DND-41 (cell line): ENCODE results near the gene CTAG2.
"Not testable (repeated sequence)": the region's sequence is repeated elsewhere in the genome, so short reads cannot be mapped to it uniquely, and the experiment has no call there.

Source experiments
- ATAC-seq: fragments of 200-7000 bp; cut with Tn5 transposase; 3 replicates; pipeline ENCODE4 v1.9.1; 2021; ENCODE audit warnings: low read depth; ENCODE audit not compliant: insufficient read depth
- DNase-seq: peaks from one replicate; pipeline ENCODE4 v3.0.0-alpha.2; 2020
- H2AFZ ChIP-seq: 2 replicates; pipeline ENCODE4 v1.6.0; 2012; ENCODE audit warnings: low read depth, low read length
- H3K27ac ChIP-seq: 2 replicates; pipeline ENCODE4 v1.5.1; 2012; ENCODE audit warnings: low read length, inconsistent platforms
- H3K27me3 ChIP-seq: fragments of 200-600 bp; sonication (generic); 2 replicates; pipeline ENCODE4 v1.6.0; 2012; ENCODE audit warnings: low read length, mild to moderate bottlenecking, inconsistent platforms; ENCODE audit not compliant: insufficient read depth, poor library complexity
- H3K36me3 ChIP-seq: 2 replicates; pipeline ENCODE4 v1.5.1; 2012; ENCODE audit warnings: low read length, inconsistent platforms; ENCODE audit not compliant: insufficient read depth
- H3K4me1 ChIP-seq: 2 replicates; pipeline ENCODE4 v1.5.1; 2012; ENCODE audit warnings: mild to moderate bottlenecking, low read length; ENCODE audit not compliant: insufficient read depth
- H3K4me2 ChIP-seq: 2 replicates; pipeline ENCODE4 v1.6.0; 2012; ENCODE audit warnings: mild to moderate bottlenecking, moderate library complexity, low read length, inconsistent platforms; ENCODE audit not compliant: insufficient read depth
- H3K4me3 ChIP-seq, 2 experiments: fragments of 200-600 bp in 1 of 2; shearing (Covaris generic) in 1 of 2; 2 replicates each; pipeline ENCODE4 v1.5.1; 2012 to 2016; ENCODE audit warnings: inconsistent platforms in 2 of 2, low read length in 2 of 2, mild to moderate bottlenecking in 2 of 2, low read depth in 1 of 2, moderate library complexity in 1 of 2
- H3K79me2 ChIP-seq: 2 replicates; pipeline ENCODE4 v1.6.0; 2012; ENCODE audit warnings: low read length, inconsistent platforms; ENCODE audit not compliant: insufficient read depth
- H3K9ac ChIP-seq: 2 replicates; pipeline ENCODE4 v1.6.0; 2012; ENCODE audit warnings: low read depth, mild to moderate bottlenecking, inconsistent platforms, low read length, moderate library complexity
- H3K9me3 ChIP-seq: 2 replicates; pipeline ENCODE4 v1.5.1; 2012; ENCODE audit warnings: low read length, moderate library complexity, mild to moderate bottlenecking, inconsistent platforms; ENCODE audit not compliant: insufficient read depth, severe bottlenecking
- H4K20me1 ChIP-seq: 2 replicates; pipeline ENCODE4 v1.6.0; 2012; ENCODE audit warnings: low read length; ENCODE audit not compliant: insufficient read depth

CTAG2 gene

DNA sequence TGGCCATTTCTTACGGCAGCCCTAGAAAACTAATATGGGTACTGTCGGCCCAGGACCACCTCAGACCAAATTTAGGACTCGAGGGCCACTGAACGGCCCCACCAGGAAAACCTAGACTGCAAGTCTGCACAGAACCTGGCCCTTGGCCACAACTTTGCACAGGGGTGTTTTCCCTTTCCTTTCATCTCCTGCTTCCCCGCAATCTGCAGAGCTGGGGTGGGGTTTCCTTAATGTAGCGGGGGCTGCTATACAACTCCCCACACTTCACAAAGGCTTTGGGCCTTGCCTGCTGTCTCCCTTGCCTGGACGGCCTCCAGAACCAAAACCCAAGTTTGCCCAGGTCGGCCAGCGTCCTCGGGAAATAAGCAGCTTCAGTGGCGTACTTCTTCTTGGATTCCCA, 22.4 kb downstream of the CTAG2 start:
- H3K79me2 ChIP-seq, H3K4me1 ChIP-seq, H3K9me3 ChIP-seq, H3K27me3 ChIP-seq, ATAC-seq, H4K20me1 ChIP-seq, DNase-seq, H3K27ac ChIP-seq, H2AFZ ChIP-seq, H3K4me2 ChIP-seq, H3K36me3 ChIP-seq, H3K4me3 ChIP-seq, H3K9ac ChIP-seq: not testable (repeated sequence)

DNA sequence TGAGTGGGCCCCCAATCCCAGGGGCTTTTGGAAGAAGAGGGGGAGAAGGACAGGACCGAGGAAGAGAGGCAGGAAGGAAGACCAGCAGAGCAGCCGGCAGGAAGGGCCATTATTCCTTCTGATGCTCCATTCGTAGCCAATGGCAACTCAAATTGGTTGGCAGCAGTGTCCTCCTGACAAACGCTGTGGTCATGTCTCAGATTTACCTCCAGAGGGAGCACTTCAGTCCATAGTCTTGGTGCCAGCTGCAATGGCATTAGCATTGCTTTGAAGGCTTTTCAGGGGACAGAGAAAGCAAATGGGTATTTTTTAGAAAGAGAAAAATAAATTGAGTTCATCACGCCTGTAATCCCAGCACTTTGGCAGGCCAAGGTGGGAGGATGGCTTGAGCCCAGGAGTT, 24.4 kb downstream of the CTAG2 start:
- H3K4me3 ChIP-seq, H3K27ac ChIP-seq, H3K9ac ChIP-seq, DNase-seq, H3K79me2 ChIP-seq, H3K4me2 ChIP-seq, H3K36me3 ChIP-seq, H3K4me1 ChIP-seq, H2AFZ ChIP-seq, H4K20me1 ChIP-seq, H3K9me3 ChIP-seq, H3K27me3 ChIP-seq: not testable (repeated sequence)
- ATAC-seq, result peak; percentile 80

- not testable (repeated sequence) for H3K27ac ChIP-seq, H2AFZ ChIP-seq, H4K20me1 ChIP-seq, H3K27me3 ChIP-seq, H3K36me3 ChIP-seq, H3K4me1 ChIP-seq, H3K9me3 ChIP-seq, H3K9ac ChIP-seq, H3K79me2 ChIP-seq, DNase-seq, H3K4me3 ChIP-seq, H3K4me2 ChIP-seq, ATAC-seq
Observed at GRCh38 chrX:154620767-154621414, 32.5 kb downstream of the CTAG2 start.

DNA sequence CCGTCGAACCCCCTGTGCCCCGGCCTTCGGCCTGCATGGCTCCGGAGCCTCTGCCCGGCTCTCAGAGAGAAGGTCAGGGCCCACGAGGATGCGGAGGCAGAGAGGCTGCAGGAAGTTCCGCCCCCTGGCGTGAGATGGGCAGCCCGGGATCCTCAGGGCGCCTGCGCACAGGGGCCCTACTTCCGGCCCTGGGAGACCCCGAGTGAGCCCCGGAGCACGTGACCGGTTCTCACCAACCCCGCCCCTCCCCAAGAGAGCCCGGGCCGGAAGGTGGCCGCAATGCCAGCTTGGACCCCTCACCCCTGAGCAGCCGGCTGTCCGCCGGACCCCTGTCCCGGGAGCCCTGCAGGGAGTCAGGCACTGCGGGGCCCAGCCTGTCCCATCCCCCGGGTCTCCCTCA, 34.2 kb downstream of the CTAG2 start, which contains the start of gene CTAG1B:
Gene CTAG1B, minus strand, starts transcription at position 101 of the 400 bp plus-strand sequence. Its CDS starts 64 bp downstream, at position 37.
- not testable (repeated sequence) for H3K4me1 ChIP-seq, H3K36me3 ChIP-seq, H4K20me1 ChIP-seq, DNase-seq, H3K9me3 ChIP-seq, H3K27ac ChIP-seq, ATAC-seq, H3K79me2 ChIP-seq, H3K27me3 ChIP-seq, H3K9ac ChIP-seq, H2AFZ ChIP-seq, H3K4me2 ChIP-seq, H3K4me3 ChIP-seq

GRCh38 chrX:154613586-154613985, 39.8 kb downstream of the CTAG2 start:
- H3K4me3 ChIP-seq, H3K9me3 ChIP-seq, H3K79me2 ChIP-seq, H4K20me1 ChIP-seq, H3K4me1 ChIP-seq, H3K9ac ChIP-seq, H3K4me2 ChIP-seq, H3K36me3 ChIP-seq, H3K27me3 ChIP-seq, H2AFZ ChIP-seq, H3K27ac ChIP-seq, DNase-seq, ATAC-seq: not testable (repeated sequence)

DNA sequence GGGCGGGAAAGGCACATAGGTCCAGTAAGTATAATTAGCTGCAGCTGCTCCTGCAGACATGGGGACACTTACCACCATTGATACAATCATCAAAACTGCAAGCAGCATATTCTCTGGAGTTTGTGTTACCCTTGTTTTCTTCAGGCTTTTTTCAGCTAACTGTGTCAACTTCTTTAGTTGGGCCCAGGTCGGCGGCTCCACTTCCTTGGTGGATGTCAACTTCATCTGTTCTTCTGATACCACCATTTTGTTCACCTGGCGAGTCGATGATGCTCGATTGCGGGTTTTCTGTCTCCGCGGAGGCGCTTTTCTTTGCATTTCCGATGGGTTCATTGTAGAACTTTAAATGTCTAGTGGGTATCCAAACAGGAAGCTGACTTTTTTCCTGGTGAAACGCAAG, 42.2 kb downstream of the CTAG2 start:
- not testable (repeated sequence) for H2AFZ ChIP-seq, H3K9ac ChIP-seq, H3K27ac ChIP-seq, H3K4me3 ChIP-seq, H4K20me1 ChIP-seq, H3K36me3 ChIP-seq, H3K9me3 ChIP-seq, H3K79me2 ChIP-seq, H3K27me3 ChIP-seq, H3K4me2 ChIP-seq, H3K4me1 ChIP-seq, DNase-seq, ATAC-seq

GRCh38 chrX:154608823-154609222, 44.6 kb downstream of the CTAG2 start:
- H4K20me1 ChIP-seq, DNase-seq, H3K27me3 ChIP-seq, H3K4me2 ChIP-seq, H3K36me3 ChIP-seq, H3K27ac ChIP-seq, H3K9ac ChIP-seq, H3K4me1 ChIP-seq, ATAC-seq, H3K79me2 ChIP-seq, H3K4me3 ChIP-seq, H2AFZ ChIP-seq, H3K9me3 ChIP-seq: not testable (repeated sequence)

DNA sequence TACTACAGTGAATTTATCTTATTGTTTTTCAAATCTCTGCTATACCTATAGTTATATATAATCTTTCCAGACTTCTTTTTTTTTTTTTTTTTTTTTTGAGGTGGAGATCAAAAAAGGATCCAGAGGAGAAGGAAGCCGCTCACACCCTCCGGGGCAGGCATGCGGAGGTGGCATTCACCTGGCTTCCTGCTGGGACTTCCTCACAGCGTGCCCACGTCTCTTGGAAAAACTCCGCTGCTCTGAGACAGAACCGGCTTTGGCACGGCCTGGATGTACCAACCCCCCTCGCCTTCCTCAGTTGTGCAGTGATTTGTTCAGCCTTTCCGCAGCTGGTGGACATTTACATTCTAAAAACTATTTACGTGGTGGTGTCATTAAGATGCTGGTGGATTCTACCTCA, 45.4 kb downstream of the CTAG2 start:
- not testable (repeated sequence) for H3K27me3 ChIP-seq, ATAC-seq, H3K36me3 ChIP-seq, H2AFZ ChIP-seq, H4K20me1 ChIP-seq, H3K4me3 ChIP-seq, H3K79me2 ChIP-seq, H3K27ac ChIP-seq, H3K4me2 ChIP-seq, H3K9me3 ChIP-seq, DNase-seq, H3K4me1 ChIP-seq, H3K9ac ChIP-seq
